PC-9 (cell line): Measurements from ENCODE around the gene TBX15. TPM values are rescaled to one million over a fixed set of nuclear protein-coding genes. Genes with fewer than 3 reads are reported as not detected.

ENCODE experiments used
- BruUV-seq: library from RNA; stranded (reverse); fragments of 400-500 nt; replicated peaks from 2 replicates; lab custom pipeline; 2021; lab: Mats Ljungman, UMichigan
- CTCF ChIA-PET: fragments of 300-600 bp; sonication (Branson Sonifier 250); formaldehyde crosslinking; loops from one replicate; lab custom pipeline; 2022; ENCODE audit warnings: antibody characterized with exemption; lab: Charles Lee
- POLR2A ChIA-PET: fragments of 300-600 bp; sonication (Branson Sonifier 250); formaldehyde crosslinking; loops from one replicate; lab custom pipeline; 2022; ENCODE audit warnings: antibody characterized with exemption; ENCODE audit not compliant: unreplicated experiment; lab: Charles Lee
- DNase-seq, 2 experiments: peaks; one replicate each; pipeline versions ENCODE4 v3.0.0 to v3.0.0-alpha.2; 2015 to 2022; ENCODE audit warnings: mixed read lengths in 1 of 2
- H2AFZ ChIP-seq: fragments of 200-600 bp; sonication (generic); 2 replicates; pipeline ENCODE4 v1.8.1; 2017; ENCODE audit warnings: antibody characterized with exemption
- H3F3A ChIP-seq: fragments of 200-600 bp; sonication (generic); 2 replicates; pipeline ENCODE4 v1.8.1; 2017; ENCODE audit warnings: antibody characterized with exemption, mild to moderate bottlenecking, low read depth; ENCODE audit not compliant: insufficient read depth
- H3K27ac ChIP-seq: fragments of 200-600 bp; sonication (generic); 2 replicates; pipeline ENCODE4 v1.6.1; 2016; ENCODE audit warnings: mixed run types
- H3K27me3 ChIP-seq: fragments of 200-600 bp; sonication (generic); 2 replicates; pipeline ENCODE4 v1.6.1; 2016; ENCODE audit warnings: low read depth, mixed run types; ENCODE audit not compliant: insufficient read depth
- H3K36me3 ChIP-seq: fragments of 200-600 bp; sonication (generic); 2 replicates; pipeline ENCODE4 v1.6.1; 2016; ENCODE audit warnings: low read depth, mixed run types
- H3K4me1 ChIP-seq: fragments of 200-600 bp; sonication (generic); replicated peaks from 2 replicates; pipeline ENCODE4 v1.6.1; 2016; ENCODE audit warnings: mixed run types; ENCODE audit not compliant: insufficient read depth
- H3K4me2 ChIP-seq: fragments of 200-600 bp; sonication (generic); 2 replicates; pipeline ENCODE4 v1.6.1; 2017; ENCODE audit warnings: mixed run types
- H3K4me3 ChIP-seq: fragments of 200-600 bp; sonication (generic); 2 replicates; pipeline ENCODE4 v1.6.1; 2016; ENCODE audit warnings: mixed run types
- H3K79me2 ChIP-seq: fragments of 200-600 bp; sonication (generic); 2 replicates; pipeline ENCODE4 v1.6.1; 2017; ENCODE audit warnings: low read depth, mixed run types
- H3K9me2 ChIP-seq: fragments of 200-600 bp; sonication (generic); 2 replicates; pipeline ENCODE4 v1.8.1; 2017; ENCODE audit warnings: mild to moderate bottlenecking; ENCODE audit not compliant: insufficient read depth
- H3K9me3 ChIP-seq: fragments of 200-600 bp; sonication (generic); 2 replicates; pipeline ENCODE4 v1.8.1; 2016; ENCODE audit warnings: low read depth; ENCODE audit not compliant: insufficient read depth
- H4K20me1 ChIP-seq: fragments of 200-600 bp; sonication (generic); 2 replicates; pipeline ENCODE4 v1.8.1; 2017; ENCODE audit not compliant: insufficient read depth
- CTCF ChIP-seq: fragments of 200-600 bp; sonication (generic); conservative IDR thresholded peaks from 2 replicates; pipeline ENCODE4 v1.6.1; 2017; ENCODE audit warnings: mixed run types, antibody characterized with exemption, mild to moderate bottlenecking, moderate library complexity
- EZH2 ChIP-seq: fragments of 200-600 bp; sonication (generic); IDR thresholded peaks from 2 replicates; pipeline ENCODE4 v1.8.0; 2017; ENCODE audit warnings: antibody characterized with exemption, low read depth
- intact Hi-C: fragments of 100-400 bp; cut with micrococcal nuclease; formaldehyde crosslinking; loops from one replicate; pipeline ENCODE4 v1.10.0; 2022; ENCODE audit not compliant: unreplicated experiment
- total RNA-seq: library from RNA; stranded (reverse); gene quantifications from 2 replicates; pipeline ENCODE4 v1.2.3, GENCODE V29; 2021

The TBX15 gene
- total RNA-seq, 1 experiment from 2014 or later = not detected

GRCh38 chr1:118900643-118901440, 87.3 kb downstream of the TBX15 start:
- no peak for DNase-seq
- no peaks in the 10 kb centered on the region for H4K20me1 ChIP-seq
- H3K4me2 ChIP-seq = no peak overlapping the region
- BruUV-seq = no TSS peak
- H3K4me1 ChIP-seq = no peaks in the 10 kb centered on the region
- intact Hi-C loops = no loop called here
- H3K4me3 ChIP-seq = no peak overlapping the region
- no peaks in the 10 kb centered on the region for H3K79me2 ChIP-seq
- TF ChIP-seq EZH2 (no peak), CTCF (no peak)
- ChIA-PET CTCF (no interaction called here), POLR2A (no interaction called here)
- no peak overlapping the region for H2AFZ ChIP-seq
- no peaks in the 10 kb centered on the region for H3K27me3 ChIP-seq
- H3K9me2 ChIP-seq = no peaks in the 10 kb centered on the region
- H3K27ac ChIP-seq = no peak overlapping the region
- H3F3A ChIP-seq = no peaks in the 10 kb centered on the region
- no peaks in the 10 kb centered on the region for H3K9me3 ChIP-seq
- no peaks in the 10 kb centered on the region for H3K36me3 ChIP-seq

- ChIA-PET CTCF (no interaction called here), POLR2A (no interaction called here)
- intact Hi-C loops = no loop called here
- H3K36me3 ChIP-seq = no peaks in the 10 kb centered on the region
- H3K4me1 ChIP-seq = no peaks in the 10 kb centered on the region
- H2AFZ ChIP-seq = no peak overlapping the region
- no peaks in the 10 kb centered on the region for H3K9me3 ChIP-seq
- DNase-seq = no peak
- TF ChIP-seq EZH2 = no peak
- TF ChIP-seq CTCF = no peak
- H3K4me2 ChIP-seq = no peak overlapping the region
- no peaks in the 10 kb centered on the region for H3K79me2 ChIP-seq
- no peaks in the 10 kb centered on the region for H3K27me3 ChIP-seq
- BruUV-seq = no TSS peak
- no peaks in the 10 kb centered on the region for H4K20me1 ChIP-seq
- H3K4me3 ChIP-seq = no peak overlapping the region
- no peaks in the 10 kb centered on the region for H3K9me2 ChIP-seq
- no peak overlapping the region for H3K27ac ChIP-seq
- H3F3A ChIP-seq = no peaks in the 10 kb centered on the region
These were observed 88.8 kb downstream of the TBX15 start for GRCh38 chr1:118899340-118899739.

GRCh38 chr1:118898712-118899111, 89.4 kb downstream of the TBX15 start:
- Histone ChIP-seq H3F3A (no peaks in the 10 kb centered on the region), H3K9me3 (no peaks in the 10 kb centered on the region), H3K9me2 (no peaks in the 10 kb centered on the region), H3K79me2 (no peaks in the 10 kb centered on the region), H2AFZ (no peak overlapping the region), H3K27ac (no peak overlapping the region), H3K4me1 (no peaks in the 10 kb centered on the region), H3K4me3 (no peak overlapping the region), H3K27me3 (no peaks in the 10 kb centered on the region), H3K4me2 (no peak overlapping the region), H3K36me3 (no peaks in the 10 kb centered on the region), H4K20me1 (no peaks in the 10 kb centered on the region)
- TF ChIP-seq EZH2 (no peak), CTCF (no peak)
- intact Hi-C loops = no loop called here
- no peak for DNase-seq
- ChIA-PET POLR2A (no interaction called here), CTCF (no interaction called here)
- BruUV-seq = no TSS peak
